K562 (cell line): Measurements from ENCODE around the gene ZNF81. TPM values are rescaled to one million over a fixed set of nuclear protein-coding genes. Genes with fewer than 3 reads are reported as not detected.

Experiments
- CEBPB ChIP-seq: fragments of 450-650 bp; IDR thresholded peaks from 2 replicates; pipeline ENCODE4 v1.6.1; 2016; ENCODE audit warnings: missing genetic modification characterization, missing compliant biosample characterization
- CEBPG ChIP-seq, 3 experiments: fragments of 200-800 bp in 1 of 3; sonication (Bioruptor generic) in 1 of 3; sonication (generic) in 1 of 3; formaldehyde crosslinking in 1 of 3; IDR thresholded peaks in 2 of 3; conservative IDR thresholded peaks in 1 of 3; 2 replicates each; pipeline versions ENCODE4 v1.6.1 to v1.8.0; 2016 to 2022; ENCODE audit warnings: missing compliant biosample characterization in 2 of 3, missing genetic modification characterization in 2 of 3, mild to moderate bottlenecking in 1 of 3, missing genetic modification reagents in 1 of 3
- FOSL1 ChIP-seq: fragments of 200-800 bp; sonication (Bioruptor generic); conservative IDR thresholded peaks from 2 replicates; pipeline ENCODE4 v1.6.1; 2016; ENCODE audit warnings: missing genetic modification characterization, missing compliant biosample characterization
- HCFC1 ChIP-seq: IDR thresholded peaks from 2 replicates; pipeline ENCODE4 v1.6.1; 2012; ENCODE audit warnings: low read depth, low read length, improper control_type of control experiment
- MAX ChIP-seq: sonication (generic); formaldehyde crosslinking; IDR thresholded peaks from 2 replicates; pipeline ENCODE4 v1.9.0; 2022; ENCODE audit warnings: mild to moderate bottlenecking, missing genetic modification reagents
- MNT ChIP-seq, 2 experiments: fragments of 450-650 bp; conservative IDR thresholded peaks; 2 replicates each; pipeline ENCODE4 v1.6.1; 2017; ENCODE audit warnings: mild to moderate bottlenecking in 2 of 2, moderate library complexity in 2 of 2
- NCOR1 ChIP-seq: fragments of 450-650 bp; IDR thresholded peaks from 2 replicates; pipeline ENCODE4 v1.6.1; 2016; ENCODE audit warnings: mild to moderate bottlenecking, moderate library complexity
- NRF1 ChIP-seq, 2 experiments: fragments of 450-650 bp; IDR thresholded peaks in 1 of 2; conservative IDR thresholded peaks in 1 of 2; 2 replicates each; pipeline ENCODE4 v1.6.1; 2014; ENCODE audit warnings: mild to moderate bottlenecking in 2 of 2
- POLR2A ChIP-seq: fragments of 450-650 bp; conservative IDR thresholded peaks from 2 replicates; pipeline ENCODE4 v1.6.1; 2016
- RNF2 ChIP-seq: sonication (generic); IDR thresholded peaks from 2 replicates; pipeline ENCODE4 v1.6.1; 2016
- RNF219 ChIP-seq: fragments of 250-450 bp; sonication (Bioruptor Pico); IDR thresholded peaks from 2 replicates; pipeline ENCODE4 v1.5.0; 2022; ENCODE audit warnings: mild to moderate bottlenecking
- SIN3A ChIP-seq, 2 experiments: fragments of 150-350 bp in 1 of 2; IDR thresholded peaks; 2 replicates each; pipeline ENCODE4 v1.6.1; 2011 to 2016; ENCODE audit warnings: borderline replicate concordance in 2 of 2, low read depth in 2 of 2, low read length in 2 of 2, mild to moderate bottlenecking in 2 of 2, moderate library complexity in 2 of 2; ENCODE audit not compliant: control insufficient read depth in 1 of 2
- SIN3B ChIP-seq: fragments of 450-650 bp; IDR thresholded peaks from 2 replicates; pipeline ENCODE4 v1.6.1; 2017; ENCODE audit warnings: low read depth, mild to moderate bottlenecking, moderate library complexity
- ZBTB11 ChIP-seq, 3 experiments: fragments of 200-800 bp in 1 of 3; fragments of 250-450 bp in 1 of 3; fragments of 450-650 bp in 1 of 3; sonication (Bioruptor Pico) in 1 of 3; sonication (Bioruptor generic) in 1 of 3; formaldehyde crosslinking in 1 of 3; IDR thresholded peaks; 2 replicates each; pipeline versions ENCODE4 v1.6.1 to v1.8.0; 2016 to 2022; ENCODE audit warnings: mild to moderate bottlenecking in 2 of 3, missing genetic modification characterization in 2 of 3, missing compliant biosample characterization in 1 of 3, moderate library complexity in 1 of 3
- ZBTB2 ChIP-seq: fragments of 450-650 bp; IDR thresholded peaks from 2 replicates; pipeline ENCODE4 v1.6.1; 2016; ENCODE audit warnings: antibody characterized with exemption
- polyA plus RNA-seq, 8 experiments: library from polyadenylated mRNA; depleted of rRNA in 4 of 8; stranded (reverse) in 5 of 8; unstranded in 3 of 8; fragments of >200 nt; fragmentation: Nextera tagmentation in 2 of 8; fragmentation: Illumina TruSeq in 1 of 8; extraction: Ambion mirVana in 2 of 8; extraction: Trizol in 1 of 8; gene quantifications; 2 replicates each; pipeline versions ENCODE4 v1.2.1 to v1.2.3, GENCODE V29; 2011 to 2014; ENCODE audit warnings: inconsistent platforms in 1 of 8, missing spikeins in 1 of 8
- total RNA-seq, 7 experiments: library from RNA; depleted of rRNA in 6 of 7; stranded (reverse); fragments of >200 nt in 6 of 7; fragmentation: Illumina TruSeq in 2 of 7; extraction: Trizol in 2 of 7; gene quantifications; 2 replicates each; pipeline versions ENCODE4 v1.2.1 to v1.2.3, GENCODE V29; 2011 to 2021; ENCODE audit warnings: low replicate concordance in 1 of 7

ZNF81 gene
- total and polyA plus RNA-seq, 9 of the 15 experiments (the other 6 are each of a cell fraction or from before 2014, with no cell fraction given), result 2.4 to 9.6 (median 4.9) TPM

GRCh38 chrX:47836164-47837072 is at the start of gene ZNF81 (continued):
- TF ChIP-seq ZBTB2 (peak; percentile 88), ZBTB11 (CRISPR knock-in tag; IDR thresholded peaks at IDR 0.05) (peak in 1 of 3 experiments; percentile 77; a peak in 2 of 6 replicates), POLR2A (peak; percentile 70), CEBPB (tag) (peak; percentile 72), MAX (CRISPR knock-in tag) (0 out of 2 replicates have a peak, but pooled peaks have one; percentile 23), SIN3B (no peak), HCFC1 (peak; percentile 82), NRF1 (conservative IDR thresholded peaks at IDR 0.05 in 1 of 2, IDR thresholded peaks at IDR 0.05 in 1 of 2) (peak; percentile 87 to 89), NCOR1 (no peak), SIN3A (IDR thresholded peaks at IDR 0.05; ENCODE audit: borderline replicate concordance in 2 of 2, control insufficient read depth in 1 of 2, low read depth in 2 of 2, low read length in 2 of 2) (peak; percentile 31 to 85; a peak in 2 of 4 replicates), FOSL1 (tag) (peak; percentile 28; the same call in 1 of the 2 replicates), RNF219 (no peak), MNT (conservative IDR thresholded peaks at IDR 0.05) (peak; percentile 67 to 77), RNF2 (no peak), CEBPG (CRISPR knock-in tag; IDR thresholded peaks at IDR 0.05) (no peak), CEBPG (tag; conservative IDR thresholded peaks at IDR 0.05 in 1 of 2, IDR thresholded peaks at IDR 0.05 in 1 of 2) (0 out of 4 replicates have a peak, but pooled peaks have one; percentile 8 to 17)
